Measurements from ENCODE around the gene RAP1A.

The RAP1A gene

GRCh38 chr1:111749628-111750027 is 130.0 kb downstream of the RAP1A start:
- 0 out of 2 replicates have a peak overlapping the region, but pooled peaks have one; percentile 3 for H3K9ac ChIP-seq (ENCODE audit: low read depth, low read length)
- H3K4me3 ChIP-seq (ENCODE audit: low read length): no peak overlapping the region
- peaks cover 24% of the 10 kb centered on the region for H3K4me1 ChIP-seq (ENCODE audit: insufficient read depth, low read length)
- WGBS: 77% methylated on average over 3 of the region's 3 CpGs
- H3K27me3 ChIP-seq (ENCODE audit: insufficient read depth, low read length): no peaks in the 10 kb centered on the region
- H3K9me3 ChIP-seq (ENCODE audit: insufficient read depth, low read depth, low read length): no peaks in the 10 kb centered on the region
- H3K36me3 ChIP-seq (ENCODE audit: insufficient read depth, low read length): no peaks in the 10 kb centered on the region
- H3K27ac ChIP-seq (ENCODE audit: low read depth, low read length): no peak overlapping the region

DNA sequence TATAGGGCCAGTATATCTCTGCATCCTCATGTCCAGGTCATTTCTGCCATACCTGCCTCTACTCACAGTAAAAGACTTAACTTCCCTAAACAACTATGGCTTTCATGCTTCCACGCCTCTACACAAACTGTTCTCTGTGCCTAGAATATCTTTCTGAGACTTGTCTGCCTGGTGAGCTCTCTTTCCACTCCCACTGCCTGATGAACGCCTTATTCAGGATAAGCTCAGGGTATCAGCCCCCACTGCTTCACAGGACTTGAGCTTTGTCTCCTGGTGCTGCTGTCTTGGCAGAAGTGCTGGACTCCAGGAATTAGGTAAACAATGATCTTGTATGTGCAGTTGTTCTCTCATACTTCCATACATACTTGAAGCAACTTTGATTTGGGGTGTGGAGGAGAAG is 131.3 kb downstream of the RAP1A start:
- no peak overlapping the region for H3K9ac ChIP-seq (ENCODE audit: low read depth, low read length)
- H3K36me3 ChIP-seq (ENCODE audit: insufficient read depth, low read length): no peaks in the 10 kb centered on the region
- peaks cover 26% of the 10 kb centered on the region for H3K4me1 ChIP-seq (ENCODE audit: insufficient read depth, low read length)
- H3K4me3 ChIP-seq (ENCODE audit: low read length): no peak overlapping the region
- H3K27ac ChIP-seq (ENCODE audit: low read depth, low read length): no peak overlapping the region
- WGBS: 88% methylated on average over 2 of the region's 2 CpGs
- H3K27me3 ChIP-seq (ENCODE audit: insufficient read depth, low read length): no peaks in the 10 kb centered on the region
- no peaks in the 10 kb centered on the region for H3K9me3 ChIP-seq (ENCODE audit: insufficient read depth, low read depth, low read length)

DNA sequence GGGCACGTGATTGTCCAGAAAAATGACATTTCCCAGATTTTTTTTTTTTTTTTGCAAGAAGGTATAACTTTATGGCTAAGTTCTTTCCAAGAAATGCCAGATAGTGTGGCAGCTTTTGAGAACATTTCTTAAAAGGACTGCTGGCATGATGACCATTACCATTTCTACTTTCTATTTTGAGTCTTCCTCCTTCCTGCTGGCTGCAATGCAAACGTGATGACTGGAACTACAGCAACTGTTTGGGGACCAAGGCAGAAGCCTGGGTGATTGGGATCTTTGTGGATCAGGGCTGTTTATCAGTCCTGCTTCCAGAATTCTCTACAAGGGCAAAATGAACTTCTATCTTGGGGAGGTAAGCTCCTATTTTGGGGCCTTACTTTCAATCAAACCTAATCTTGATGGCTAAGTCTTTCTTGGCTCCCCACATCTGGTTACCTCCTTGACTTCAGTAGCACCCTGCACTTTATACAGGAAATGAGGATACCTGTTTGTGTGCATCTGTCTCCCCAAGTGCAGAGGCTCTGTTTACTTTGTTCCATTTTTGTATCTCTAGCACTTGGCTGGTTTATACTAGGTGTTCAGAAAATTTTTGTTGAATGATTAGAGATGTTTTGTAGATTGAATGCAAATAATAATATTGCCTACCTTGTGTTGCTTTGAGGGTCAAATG is 132.5 kb downstream of the RAP1A start:
- WGBS: 71% methylated on average over 2 of the region's 2 CpGs
- Histone ChIP-seq H3K9me3 (ENCODE audit: insufficient read depth, low read depth, low read length) (no peaks in the 10 kb centered on the region), H3K27ac (ENCODE audit: low read depth, low read length) (no peak overlapping the region), H3K27me3 (ENCODE audit: insufficient read depth, low read length) (no peaks in the 10 kb centered on the region), H3K4me1 (ENCODE audit: insufficient read depth, low read length) (peaks cover 30% of the 10 kb centered on the region), H3K9ac (ENCODE audit: low read depth, low read length) (no peak overlapping the region), H3K36me3 (ENCODE audit: insufficient read depth, low read length) (no peaks in the 10 kb centered on the region), H3K4me3 (ENCODE audit: low read length) (no peak overlapping the region)

DNA sequence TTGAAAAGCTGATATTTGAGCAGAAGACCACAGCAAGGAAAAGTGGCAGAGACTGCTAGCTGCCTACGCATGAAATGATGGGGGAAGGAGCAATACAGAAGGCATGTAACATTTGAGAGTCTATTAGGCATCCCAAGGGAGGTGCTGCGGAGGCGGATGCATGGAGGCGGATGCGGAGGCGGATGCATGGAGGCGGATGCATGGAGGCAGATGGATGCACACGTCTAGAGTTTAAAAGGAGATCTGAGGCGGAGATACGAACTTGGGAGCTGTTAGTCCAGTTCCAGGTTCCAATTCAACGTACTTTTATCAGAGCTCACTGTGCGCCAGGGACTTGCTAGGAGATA is 135.4 kb downstream of the RAP1A start:
- H3K9ac ChIP-seq (ENCODE audit: low read depth, low read length): peak overlapping the region; percentile 94
- H3K27ac ChIP-seq (ENCODE audit: low read depth, low read length): peak overlapping the region; percentile 95
- WGBS: 4% methylated on average over 12 of the region's 12 CpGs
- peak overlapping the region; percentile 85 for H3K4me3 ChIP-seq (ENCODE audit: low read length)
- H3K27me3 ChIP-seq (ENCODE audit: insufficient read depth, low read length): no peaks in the 10 kb centered on the region
- H3K9me3 ChIP-seq (ENCODE audit: insufficient read depth, low read depth, low read length): no peaks in the 10 kb centered on the region
- H3K36me3 ChIP-seq (ENCODE audit: insufficient read depth, low read length): peaks cover 25% of the 10 kb centered on the region
- H3K4me1 ChIP-seq (ENCODE audit: insufficient read depth, low read length): peaks cover 11% of the 10 kb centered on the region

- peak within 1 kb of the TSS; percentile 95 for H3K27ac ChIP-seq (ENCODE audit: low read depth, low read length)
- H3K36me3 ChIP-seq (ENCODE audit: insufficient read depth, low read length): peaks cover 30% of the 10 kb centered on the region
- peak within 1 kb of the TSS; percentile 94 for H3K9ac ChIP-seq (ENCODE audit: low read depth, low read length)
- H3K4me3 ChIP-seq (ENCODE audit: low read length): peak within 1 kb of the TSS; percentile 85
- no peaks in the 10 kb centered on the region for H3K27me3 ChIP-seq (ENCODE audit: insufficient read depth, low read length)
- under 1% methylated on average over 67 of the region's 67 CpGs for WGBS
- H3K4me1 ChIP-seq (ENCODE audit: insufficient read depth, low read length): peaks cover 11% of the 10 kb centered on the region
- H3K9me3 ChIP-seq (ENCODE audit: insufficient read depth, low read depth, low read length): no peaks in the 10 kb centered on the region
Measured at GRCh38 chr1:111755331-111756123, 135.9 kb downstream of the RAP1A start, which contains the start of gene DDX20. Gene DDX20 (plus strand): TSS chr1:111755901. CDS start chr1:111755925, 24 bp downstream.

DNA sequence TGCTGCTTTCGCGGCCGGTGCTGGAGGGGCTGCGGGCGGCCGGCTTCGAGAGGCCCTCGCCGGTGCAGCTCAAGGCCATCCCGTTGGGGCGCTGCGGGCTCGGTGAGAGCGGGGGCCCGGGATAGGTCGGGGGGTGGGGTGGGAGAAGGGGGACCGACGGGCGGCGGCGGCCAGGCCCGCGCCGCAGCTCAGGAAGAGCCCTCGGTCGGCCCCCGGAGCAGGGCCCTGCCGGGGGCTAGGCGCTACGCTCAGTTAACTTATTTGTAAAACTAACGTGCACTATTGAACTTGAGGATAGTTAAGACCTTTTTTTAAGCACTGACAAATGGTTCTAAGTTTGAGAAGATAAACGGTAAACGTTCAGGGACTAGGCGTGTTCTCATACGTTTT is 136.5 kb downstream of the RAP1A start:
- under 1% methylated on average over 35 of the region's 35 CpGs for WGBS
- peaks cover 11% of the 10 kb centered on the region for H3K4me1 ChIP-seq (ENCODE audit: insufficient read depth, low read length)

DNA sequence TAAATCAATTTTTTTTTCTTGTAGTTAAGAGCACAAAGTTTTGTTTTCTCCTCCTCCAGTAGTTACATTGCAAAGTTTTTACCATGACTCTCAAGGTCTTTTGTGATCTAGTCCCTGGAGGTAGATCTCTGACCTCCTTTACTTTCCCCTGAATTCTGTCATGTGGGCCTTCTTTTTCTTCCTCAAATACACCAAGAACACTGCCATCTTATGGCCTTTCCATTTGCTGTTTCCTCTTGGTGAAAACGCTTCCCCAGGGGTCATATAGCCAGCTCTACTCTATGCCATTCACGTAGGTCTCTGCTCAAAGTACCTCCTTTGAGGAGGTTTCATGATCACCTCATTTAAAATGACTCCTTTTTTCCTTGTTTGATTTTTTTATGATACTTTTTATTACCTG is 138.8 kb downstream of the RAP1A start:
- no peak overlapping the region for H3K27ac ChIP-seq (ENCODE audit: low read depth, low read length)

More for the DNA sequence above, 136.5 kb downstream of the RAP1A start:
- Histone ChIP-seq H3K27me3 (ENCODE audit: insufficient read depth, low read length) (no peaks in the 10 kb centered on the region), H3K4me3 (ENCODE audit: low read length) (peak overlapping the region; percentile 85), H3K9me3 (ENCODE audit: insufficient read depth, low read depth, low read length) (no peaks in the 10 kb centered on the region), H3K27ac (ENCODE audit: low read depth, low read length) (peak overlapping the region; percentile 95), H3K36me3 (ENCODE audit: insufficient read depth, low read length) (peaks cover 36% of the 10 kb centered on the region), H3K9ac (ENCODE audit: low read depth, low read length) (peak overlapping the region; percentile 94)

GRCh38 chr1:111761717-111762116 is 142.1 kb downstream of the RAP1A start:
- no peak overlapping the region for H3K4me3 ChIP-seq (ENCODE audit: low read length)
- H3K4me1 ChIP-seq (ENCODE audit: insufficient read depth, low read length): peaks cover 3% of the 10 kb centered on the region; the same call in 1 of the 2 replicates
- no peaks in the 10 kb centered on the region for H3K27me3 ChIP-seq (ENCODE audit: insufficient read depth, low read length)
- no peaks in the 10 kb centered on the region for H3K9me3 ChIP-seq (ENCODE audit: insufficient read depth, low read depth, low read length)
- no peak overlapping the region for H3K9ac ChIP-seq (ENCODE audit: low read depth, low read length)
- H3K27ac ChIP-seq (ENCODE audit: low read depth, low read length): no peak overlapping the region
- WGBS: 96% methylated on average over 1 of the region's 2 CpGs
- H3K36me3 ChIP-seq (ENCODE audit: insufficient read depth, low read length): peaks cover 92% of the 10 kb centered on the region

More for the DNA sequence above, 138.8 kb downstream of the RAP1A start:
- Histone ChIP-seq H3K4me3 (ENCODE audit: low read length) (no peak overlapping the region), H3K27me3 (ENCODE audit: insufficient read depth, low read length) (no peaks in the 10 kb centered on the region), H3K36me3 (ENCODE audit: insufficient read depth, low read length) (peaks cover 59% of the 10 kb centered on the region), H3K9me3 (ENCODE audit: insufficient read depth, low read depth, low read length) (no peaks in the 10 kb centered on the region), H3K9ac (ENCODE audit: low read depth, low read length) (no peak overlapping the region), H3K4me1 (ENCODE audit: insufficient read depth, low read length) (peaks cover 11% of the 10 kb centered on the region)
- 78% methylated on average over 2 of the region's 2 CpGs for WGBS

DNA sequence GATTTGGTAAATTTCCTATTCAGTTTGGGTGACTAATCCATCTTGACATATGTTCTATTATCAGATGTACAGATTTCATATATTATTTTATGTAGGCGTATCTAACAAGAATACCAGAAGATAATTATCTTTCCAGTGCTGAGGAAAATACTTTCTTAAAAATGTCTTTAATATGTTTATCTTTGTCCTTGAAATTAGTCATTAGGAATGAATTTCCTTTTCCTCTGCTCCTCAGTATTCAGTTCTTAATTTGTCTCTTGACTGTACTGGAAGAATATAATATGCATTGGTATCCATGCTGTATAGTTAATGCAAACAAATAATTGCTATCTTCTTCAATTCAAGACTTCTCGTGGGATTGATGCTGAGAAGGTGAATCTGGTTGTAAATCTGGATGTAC is 142.7 kb downstream of the RAP1A start:
- Histone ChIP-seq H3K36me3 (ENCODE audit: insufficient read depth, low read length) (peaks cover 97% of the 10 kb centered on the region), H3K27me3 (ENCODE audit: insufficient read depth, low read length) (no peaks in the 10 kb centered on the region), H3K9ac (ENCODE audit: low read depth, low read length) (no peak overlapping the region), H3K4me1 (ENCODE audit: insufficient read depth, low read length) (no peaks in the 10 kb centered on the region), H3K27ac (ENCODE audit: low read depth, low read length) (no peak overlapping the region), H3K9me3 (ENCODE audit: insufficient read depth, low read depth, low read length) (no peaks in the 10 kb centered on the region), H3K4me3 (ENCODE audit: low read length) (no peak overlapping the region)
- WGBS: 96% methylated on average over 1 of the region's 2 CpGs
